Activated T-helper 1 cell treated with anti-CD3 and anti-CD28 coated beads, Interleukin-12 subunit alpha, Interleukin-12 subunit beta, Interleukin-2, Interleukin-4 antibody, amounts not matched to agents 30 ng/mL and 10 ng/mL and 1 ng/mL, durations not matched to agents 14 hours and 24 hours and 36 hours (primary cell): ENCODE measurements around the gene ADAMTS6. TPM values are rescaled to one million over a fixed set of nuclear protein-coding genes. Genes with fewer than 3 reads are reported as not detected.

Source experiments
- DNase-seq: peaks from one replicate; pipeline ENCODE4 v3.0.0; 2021; ENCODE audit warnings: low spot score
- H3K27ac Mint-ChIP-seq: one replicate; pipeline ENCODE4 v1.8.0; 2021; ENCODE audit warnings: mild to moderate bottlenecking, mixed read lengths
- H3K27me3 Mint-ChIP-seq: one replicate; pipeline ENCODE4 v1.8.0; 2022; ENCODE audit warnings: mild to moderate bottlenecking, moderate library complexity, mixed read lengths; ENCODE audit not compliant: insufficient read depth
- H3K36me3 Mint-ChIP-seq: one replicate; pipeline ENCODE4 v1.8.0; 2021; ENCODE audit warnings: low read depth, mixed read lengths
- H3K4me1 Mint-ChIP-seq: one replicate; pipeline ENCODE4 v1.8.0; 2021; ENCODE audit warnings: low read depth, mixed read lengths
- H3K4me3 Mint-ChIP-seq: one replicate; pipeline ENCODE4 v1.8.0; 2021; ENCODE audit warnings: mild to moderate bottlenecking, moderate library complexity, mixed read lengths
- H3K9me3 Mint-ChIP-seq: one replicate; pipeline ENCODE4 v1.8.0; 2021; ENCODE audit warnings: mixed read lengths
- intact Hi-C: fragments of 100-400 bp; cut with micrococcal nuclease; formaldehyde crosslinking; loops from one replicate; pipeline ENCODE4 v1.15.1; 2024
- total RNA-seq: library from RNA; stranded (reverse); gene quantifications from 2 replicates; pipeline ENCODE4 v1.2.3, GENCODE V29; 2022

ADAMTS6 gene
- total RNA-seq, 1 donor from 2014 or later, result 0.86 TPM

DNA sequence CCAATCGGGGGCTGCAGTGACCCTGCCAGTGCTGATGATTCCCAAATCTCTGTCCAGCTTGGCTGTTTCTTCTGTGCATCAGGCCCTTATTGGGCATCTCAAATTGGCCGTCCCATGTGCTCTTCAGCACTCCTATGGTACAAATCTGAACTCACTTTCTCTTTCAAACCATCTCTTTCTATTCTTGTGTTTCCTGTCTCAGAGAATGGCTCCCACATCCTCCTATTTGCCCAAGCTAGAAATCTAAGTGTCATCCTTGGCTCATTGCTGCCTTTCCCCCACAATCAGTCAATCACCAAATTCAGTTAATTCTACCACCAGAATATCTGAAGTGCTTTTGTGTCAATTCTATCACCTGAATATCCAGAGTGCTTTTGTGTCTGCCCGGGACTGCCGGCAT is 376.4 kb downstream of the ADAMTS6 start:
- intact Hi-C loops, result no loop called here
- Mint-ChIP-seq H3K9me3 (no peaks in the 10 kb centered on the region), H3K4me1 (peaks cover 30% of the 10 kb centered on the region), H3K36me3 (peaks cover 2% of the 10 kb centered on the region), H3K4me3 (no peak overlapping the region), H3K27ac (no peak overlapping the region), H3K27me3 (peaks cover 31% of the 10 kb centered on the region)
- DNase-seq, result no peak

DNA sequence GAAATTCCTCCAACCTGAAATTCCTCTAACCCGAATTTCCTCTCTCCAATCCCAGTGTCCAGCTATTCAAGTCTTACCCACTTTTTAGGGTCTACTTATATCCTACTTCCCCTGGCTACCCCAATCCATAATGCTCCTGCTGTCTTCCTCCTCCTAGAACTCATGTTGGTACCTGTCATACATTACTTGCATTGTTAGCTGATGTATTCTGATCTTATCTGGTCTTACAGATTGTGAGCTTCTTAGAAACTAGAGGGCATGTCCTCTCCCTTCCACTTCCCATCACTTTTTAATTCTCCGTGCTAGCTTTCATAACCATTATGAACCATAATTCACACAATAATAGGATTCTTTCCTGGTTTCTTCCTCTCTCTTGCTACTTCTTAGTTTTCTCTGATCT is 376.9 kb downstream of the ADAMTS6 start:
- H3K27me3 Mint-ChIP-seq, result peaks cover 31% of the 10 kb centered on the region
- no peak for DNase-seq
- no peak overlapping the region for H3K27ac Mint-ChIP-seq
- no peak overlapping the region for H3K4me3 Mint-ChIP-seq
- H3K4me1 Mint-ChIP-seq, result peaks cover 30% of the 10 kb centered on the region
- no peaks in the 10 kb centered on the region for H3K9me3 Mint-ChIP-seq
- intact Hi-C loops, result loop anchor here (5.0 kb wide), 2 partner anchors 87 to 123 kb away; no protein-coding TSS in a partner anchor
- peaks cover 2% of the 10 kb centered on the region for H3K36me3 Mint-ChIP-seq

DNA sequence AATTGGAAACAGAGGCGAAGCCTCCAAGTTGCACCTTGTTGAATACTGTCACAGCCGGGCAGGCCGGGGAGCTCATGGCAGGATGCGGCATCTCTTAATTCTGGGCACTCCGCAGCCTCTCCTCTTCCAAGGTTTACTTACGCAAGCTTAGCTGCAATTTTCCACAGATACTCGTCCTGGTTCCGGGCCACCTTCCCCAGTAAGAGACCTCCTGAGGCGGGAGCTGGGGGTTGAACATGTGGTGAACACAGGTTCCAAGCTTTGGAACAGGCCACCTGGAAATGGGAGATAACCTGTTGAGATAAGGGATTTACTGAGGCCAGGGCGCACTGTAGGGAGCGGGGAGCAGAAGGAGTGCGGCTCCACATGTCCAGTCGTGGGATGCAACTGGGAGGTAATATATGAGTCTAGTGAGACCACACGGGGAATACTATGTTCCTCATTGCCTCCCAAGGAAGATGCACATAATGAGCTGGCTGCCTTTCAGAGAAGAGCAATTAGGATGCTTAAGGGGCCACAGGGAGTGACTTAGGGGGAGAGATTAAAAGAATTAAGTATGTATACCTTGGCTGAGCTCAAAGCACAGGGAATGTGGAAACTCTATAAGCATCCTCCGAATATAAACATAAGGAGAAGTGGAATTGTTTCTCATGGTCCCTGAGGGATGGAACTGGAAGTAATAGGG is 377.8 kb downstream of the ADAMTS6 start:
- intact Hi-C loops, result loop anchor here (1.0 to 5.0 kb wide), 7 partner anchors 27 to 378 kb away; no protein-coding TSS in a partner anchor
- Mint-ChIP-seq H3K27ac (no peak overlapping the region), H3K27me3 (peaks cover 29% of the 10 kb centered on the region), H3K4me3 (peak overlapping the region; percentile 43), H3K4me1 (peaks cover 30% of the 10 kb centered on the region), H3K9me3 (no peaks in the 10 kb centered on the region), H3K36me3 (peaks cover 2% of the 10 kb centered on the region)
- no peak for DNase-seq

DNA sequence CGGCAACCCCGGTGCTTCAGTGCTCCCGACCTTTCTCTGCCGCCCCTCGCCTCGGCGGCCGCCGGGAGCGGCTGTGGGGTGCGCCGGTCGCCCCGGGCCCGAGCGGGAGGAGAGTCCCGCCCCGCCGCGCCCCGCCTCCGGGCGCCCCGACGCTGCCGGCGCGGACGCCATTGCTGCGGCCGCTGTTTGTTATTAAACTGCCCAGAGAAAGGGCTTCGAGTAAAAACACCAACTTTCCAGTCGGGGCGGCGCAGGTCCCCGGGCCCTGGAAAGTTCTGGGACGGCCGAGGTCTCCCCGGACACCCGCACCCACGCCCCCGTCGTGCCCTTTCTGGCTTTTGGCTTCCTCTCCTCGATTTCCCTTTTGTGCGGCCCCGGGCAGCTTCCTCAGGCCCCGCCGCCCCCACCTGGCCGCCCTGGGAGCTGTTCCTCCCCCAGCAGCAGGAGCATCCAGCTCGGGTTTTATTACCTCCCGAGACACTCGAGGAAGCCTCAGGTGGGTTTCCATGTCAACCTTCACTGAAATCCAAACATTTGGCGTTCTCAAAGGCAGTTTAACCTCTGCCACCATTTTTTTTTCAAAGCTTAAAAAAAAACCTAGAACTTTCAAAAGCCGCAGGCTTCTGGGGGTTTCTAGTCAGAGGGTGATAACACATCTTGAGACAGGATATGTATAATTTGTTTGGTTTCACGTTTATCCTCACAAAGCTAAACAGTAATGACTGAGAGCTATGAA is 378.6 kb downstream of the ADAMTS6 start:
- peaks cover 26% of the 10 kb centered on the region for H3K27me3 Mint-ChIP-seq
- intact Hi-C loops, result loop anchor here (1.0 to 5.0 kb wide), 7 partner anchors 26 to 379 kb away; no protein-coding TSS in a partner anchor
- no peaks in the 10 kb centered on the region for H3K9me3 Mint-ChIP-seq
- peaks cover 30% of the 10 kb centered on the region for H3K4me1 Mint-ChIP-seq
- no peak overlapping the region for H3K27ac Mint-ChIP-seq
- peak overlapping the region; percentile 79 for H3K4me3 Mint-ChIP-seq
- no peak for DNase-seq
- peaks cover 2% of the 10 kb centered on the region for H3K36me3 Mint-ChIP-seq

DNA sequence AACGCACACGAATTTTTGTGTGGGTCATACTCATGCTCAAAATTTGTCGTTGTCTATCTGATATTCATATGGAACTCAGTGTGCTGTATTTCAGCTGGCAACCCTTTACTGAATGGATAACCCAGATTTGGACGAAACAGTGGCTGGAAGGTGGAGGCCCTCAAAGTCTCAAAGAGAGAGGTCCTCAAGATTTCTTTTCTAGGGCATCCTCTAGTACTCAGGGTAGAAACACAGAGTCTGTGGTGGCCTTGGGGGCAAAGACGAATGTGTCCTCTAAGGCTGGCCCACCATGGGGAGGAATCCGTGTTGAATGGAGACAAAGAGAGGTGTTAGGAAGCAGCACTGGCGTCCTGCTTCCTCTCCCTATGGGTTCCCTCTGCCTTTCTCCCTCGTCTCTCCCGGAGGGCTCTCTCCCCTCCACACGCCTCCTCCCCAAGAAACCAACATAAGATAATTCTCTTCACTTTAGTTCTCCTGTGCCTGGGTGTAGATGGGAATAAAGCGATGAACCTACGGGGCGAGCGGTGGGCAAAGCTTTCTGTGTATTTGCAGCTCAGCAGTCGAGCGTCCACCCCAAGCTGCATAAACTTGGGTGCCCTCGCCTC is 379.2 kb downstream of the ADAMTS6 start:
- Mint-ChIP-seq H3K27ac (peak overlapping the region; percentile 42), H3K27me3 (peaks cover 23% of the 10 kb centered on the region), H3K4me3 (peak overlapping the region; percentile 79), H3K9me3 (no peaks in the 10 kb centered on the region), H3K4me1 (peaks cover 30% of the 10 kb centered on the region), H3K36me3 (peaks cover 2% of the 10 kb centered on the region)
- intact Hi-C loops, result loop anchor here (2.0 to 5.0 kb wide), 6 partner anchors 26 to 292 kb away; no protein-coding TSS in a partner anchor
- no peak for DNase-seq

DNA sequence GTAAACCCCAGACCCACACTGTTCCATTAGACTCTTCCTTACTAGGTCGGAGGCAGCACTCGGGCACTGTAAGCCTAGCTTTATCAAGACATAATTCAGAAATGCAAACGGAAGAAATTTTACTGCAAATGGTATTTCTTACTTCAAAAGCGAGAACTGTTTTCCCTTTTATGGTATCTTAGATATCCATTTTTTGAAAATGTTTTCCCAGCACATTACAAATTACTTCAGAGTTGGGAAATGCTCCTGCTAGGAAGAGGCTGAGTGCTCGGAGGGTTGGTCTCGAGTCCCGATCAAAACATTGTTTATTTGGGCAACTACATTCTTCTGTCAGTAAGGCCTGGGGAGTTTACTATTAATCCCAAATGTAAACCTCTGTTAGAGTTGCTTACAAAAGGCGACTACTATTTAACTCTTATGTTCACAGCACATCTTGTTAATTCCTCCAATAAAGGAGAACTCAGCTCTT is 380.1 kb downstream of the ADAMTS6 start:
- H3K27ac Mint-ChIP-seq, result no peak overlapping the region
- H3K4me3 Mint-ChIP-seq, result no peak overlapping the region
- H3K9me3 Mint-ChIP-seq, result no peaks in the 10 kb centered on the region
- intact Hi-C loops, result loop anchor here (2.0 to 5.0 kb wide), 6 partner anchors 25 to 291 kb away; no protein-coding TSS in a partner anchor
- DNase-seq, result no peak
- H3K4me1 Mint-ChIP-seq, result peaks cover 30% of the 10 kb centered on the region
- H3K36me3 Mint-ChIP-seq, result peaks cover 2% of the 10 kb centered on the region
- peaks cover 21% of the 10 kb centered on the region for H3K27me3 Mint-ChIP-seq

DNA sequence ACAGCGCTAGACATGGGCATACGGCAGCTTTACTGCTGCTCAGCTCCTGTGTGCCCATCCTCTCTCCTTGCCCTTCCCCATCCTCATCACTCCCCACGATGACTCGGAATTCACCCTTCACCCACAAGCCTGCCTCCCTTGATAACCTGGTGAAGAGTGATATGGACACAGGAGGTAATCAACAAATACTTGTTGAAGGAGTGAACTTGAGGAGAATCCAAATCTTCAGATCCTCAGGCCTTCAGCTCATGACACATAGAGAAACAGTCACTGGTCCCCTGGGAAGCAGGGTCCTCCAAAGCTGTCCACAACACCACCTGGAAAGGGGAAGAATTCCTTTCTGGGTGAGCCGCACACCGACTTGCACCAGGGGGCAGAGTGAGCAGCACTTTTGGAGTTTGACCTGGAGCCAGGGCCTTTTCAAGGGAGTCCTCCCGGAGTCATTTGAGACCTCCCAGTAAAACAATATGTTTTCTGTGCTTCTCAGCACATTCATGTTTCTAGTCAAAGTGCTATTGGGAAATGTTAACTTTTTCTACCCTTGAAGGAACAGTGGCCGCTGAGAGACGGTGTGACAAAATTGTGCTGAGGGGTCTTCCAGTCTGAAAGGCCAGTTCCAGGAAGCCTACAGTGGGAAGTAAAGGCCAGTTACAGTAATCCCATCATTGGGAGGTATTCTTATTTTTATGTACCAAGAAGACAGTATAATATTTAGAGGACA is 380.6 kb downstream of the ADAMTS6 start:
- H3K36me3 Mint-ChIP-seq, result no peaks in the 10 kb centered on the region

More for the DNA sequence above, 380.6 kb downstream of the ADAMTS6 start:
- Mint-ChIP-seq H3K27ac (no peak overlapping the region), H3K4me1 (peaks cover 30% of the 10 kb centered on the region), H3K4me3 (no peak overlapping the region), H3K9me3 (no peaks in the 10 kb centered on the region), H3K27me3 (peaks cover 21% of the 10 kb centered on the region)
- DNase-seq, result no peak
- intact Hi-C loops, result loop anchor here (1.0 to 5.0 kb wide), 3 partner anchors 47 to 119 kb away; no protein-coding TSS in a partner anchor

Other genes with a start within 250 kb of the ADAMTS6 start
- 81.0 and 85.1 TPM in 2 replicates for gene CENPK, start 81.2 kb upstream of the ADAMTS6 start, total RNA-seq
- gene PPWD1, start 81.4 kb upstream of the ADAMTS6 start, total RNA-seq, result 63.6 and 65.4 TPM in 2 replicates
- gene TRIM23, start 142.4 kb upstream of the ADAMTS6 start, total RNA-seq, result 7.5 and 7.6 TPM in 2 replicates
- gene SHLD3, start 143.1 kb upstream of the ADAMTS6 start, total RNA-seq, result 6.5 and 7.6 TPM in 2 replicates
- gene TRAPPC13, start 143.1 kb upstream of the ADAMTS6 start, total RNA-seq, result 21.7 and 23.7 TPM in 2 replicates
- gene SGTB, start 240.2 kb upstream of the ADAMTS6 start, total RNA-seq, result 11.3 and 12.2 TPM in 2 replicates
- gene NLN, start 240.3 kb upstream of the ADAMTS6 start, total RNA-seq, result 24.4 TPM in 2 replicates